ENCODE results near the gene ABCB4. TPM values are rescaled to one million over a fixed set of nuclear protein-coding genes. Genes with fewer than 3 reads are reported as not detected.

Gene ABCB4
- total and polyA plus RNA-seq, 2 donors from 2014 or later, result 2.0 TPM

- Histone ChIP-seq H3K9me3 (ENCODE audit: control insufficient read depth in 2 of 3, insufficient read depth in 1 of 3, low read length in 3 of 3) (no peaks in the 10 kb centered on the region), H3K4me1 (ENCODE audit: control insufficient read depth in 2 of 3, insufficient read depth in 2 of 3, low read depth in 1 of 3, low read length in 3 of 3) (no peaks in the 10 kb centered on the region), H3K4me3 (ENCODE audit: low read length in 3 of 3) (no peak overlapping the region), H3K9ac (ENCODE audit: low read length in 3 of 3) (no peak overlapping the region), H3K27me3 (ENCODE audit: control insufficient read depth, insufficient read depth, low read length) (no peaks in the 10 kb centered on the region), H3K36me3 (ENCODE audit: control insufficient read depth in 2 of 3, insufficient read depth in 3 of 3, low read length in 3 of 3) (no peaks in the 10 kb centered on the region), H3K27ac (ENCODE audit: low read depth in 2 of 2, low read length in 2 of 2) (no peak overlapping the region)
- no peak for DNase-seq
- no peak for FAIRE-seq
- intact Hi-C loops (cut with DNase I), result no loop called here
- no peak for TF ChIP-seq CTCF (IDR thresholded peaks at IDR 0.05; ENCODE audit: borderline replicate concordance, extremely low read depth, insufficient read depth)
Observed at GRCh38 chr7:87480386-87480785, 4.9 kb upstream of the ABCB4 start.

GRCh38 chr7:87479951-87480350, 4.5 kb upstream of the ABCB4 start:
- TF ChIP-seq CTCF (IDR thresholded peaks at IDR 0.05; ENCODE audit: borderline replicate concordance, extremely low read depth, insufficient read depth), result no peak
- FAIRE-seq, result no peak
- intact Hi-C loops (cut with DNase I), result no loop called here
- H3K4me3 ChIP-seq (ENCODE audit: low read length in 3 of 3), result no peak overlapping the region
- no peaks in the 10 kb centered on the region for H3K36me3 ChIP-seq (ENCODE audit: control insufficient read depth in 2 of 3, insufficient read depth in 3 of 3, low read length in 3 of 3)
- H3K4me1 ChIP-seq (ENCODE audit: control insufficient read depth in 2 of 3, insufficient read depth in 2 of 3, low read depth in 1 of 3, low read length in 3 of 3), result no peaks in the 10 kb centered on the region
- H3K27ac ChIP-seq (ENCODE audit: low read depth in 2 of 2, low read length in 2 of 2), result no peak overlapping the region
- H3K9ac ChIP-seq (ENCODE audit: low read length in 3 of 3), result no peak overlapping the region
- H3K27me3 ChIP-seq (ENCODE audit: control insufficient read depth, insufficient read depth, low read length), result no peaks in the 10 kb centered on the region
- H3K9me3 ChIP-seq (ENCODE audit: control insufficient read depth in 2 of 3, insufficient read depth in 1 of 3, low read length in 3 of 3), result no peaks in the 10 kb centered on the region
- no peak for DNase-seq

- Histone ChIP-seq H3K4me3 (ENCODE audit: low read length in 3 of 3) (peak overlapping the region in 1 of 3 donors; percentile 30), H3K4me1 (ENCODE audit: control insufficient read depth in 2 of 3, insufficient read depth in 2 of 3, low read depth in 1 of 3, low read length in 3 of 3) (no peaks in the 10 kb centered on the region), H3K36me3 (ENCODE audit: control insufficient read depth in 2 of 3, insufficient read depth in 3 of 3, low read length in 3 of 3) (no peaks in the 10 kb centered on the region), H3K27me3 (ENCODE audit: control insufficient read depth, insufficient read depth, low read length) (no peaks in the 10 kb centered on the region), H3K27ac (ENCODE audit: low read depth in 2 of 2, low read length in 2 of 2) (no peak overlapping the region), H3K9me3 (ENCODE audit: control insufficient read depth in 2 of 3, insufficient read depth in 1 of 3, low read length in 3 of 3) (no peaks in the 10 kb centered on the region), H3K9ac (ENCODE audit: low read length in 3 of 3) (no peak overlapping the region)
- intact Hi-C loops (cut with DNase I), result no loop called here
- DNase-seq, result no peak
- no peak for FAIRE-seq
- TF ChIP-seq CTCF (IDR thresholded peaks at IDR 0.05; ENCODE audit: borderline replicate concordance, extremely low read depth, insufficient read depth), result no peak
Observed at GRCh38 chr7:87476179-87476557, 688 bp upstream of the ABCB4 start.
